Hepatic stellate cell (primary cell): Measurements from ENCODE around the gene CTDP1.
"Not testable (repeated sequence)": the region's sequence is repeated elsewhere in the genome, so short reads cannot be mapped to it uniquely, and the experiment has no call there.

Experiments
- DNase-seq: peaks from one replicate; pipeline ENCODE4 v3.0.0; 2011; ENCODE audit warnings: low spot score

CTDP1 gene

DNA sequence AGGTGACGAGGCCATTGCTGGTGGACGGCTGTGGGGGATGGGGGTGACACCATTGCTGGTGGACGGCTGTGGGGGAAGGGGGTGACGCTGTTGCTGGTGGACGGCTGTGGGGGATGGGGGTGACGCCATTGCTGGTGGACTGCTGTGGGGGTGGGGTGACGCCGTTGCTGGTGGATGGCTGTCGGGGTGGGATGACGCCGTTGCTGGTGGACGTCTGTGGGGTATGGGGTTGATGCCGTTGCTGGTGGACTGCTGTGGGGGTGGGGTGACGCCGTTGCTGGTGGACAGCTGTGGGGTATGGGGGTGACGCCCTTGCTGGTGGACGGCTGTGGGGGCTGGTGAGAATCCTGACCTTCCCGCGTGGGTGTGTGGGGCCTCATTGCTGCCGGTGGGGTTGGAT is 47.1 kb downstream of the CTDP1 start:
- DNase-seq, result no peak

DNA sequence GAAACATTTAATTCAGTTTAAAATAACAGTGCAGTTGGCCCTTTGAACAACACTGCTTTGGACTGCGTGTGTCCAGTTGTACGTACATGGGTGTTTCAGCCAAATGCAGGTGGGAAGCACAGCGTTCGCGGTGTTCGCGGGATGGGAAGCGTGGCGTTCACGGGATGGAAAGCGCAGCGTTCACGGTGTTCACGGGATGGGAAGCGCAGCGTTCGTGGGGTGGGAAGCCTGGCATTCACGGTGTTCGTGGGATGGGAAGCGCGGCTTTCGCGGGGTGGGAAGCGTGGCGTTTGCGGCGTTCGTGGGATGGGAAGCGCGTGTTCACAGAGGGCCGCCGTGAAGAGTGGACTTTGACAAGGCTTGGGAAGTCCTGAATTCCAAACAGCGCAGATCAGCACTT is 47.6 kb downstream of the CTDP1 start:
- no peak for DNase-seq

DNA sequence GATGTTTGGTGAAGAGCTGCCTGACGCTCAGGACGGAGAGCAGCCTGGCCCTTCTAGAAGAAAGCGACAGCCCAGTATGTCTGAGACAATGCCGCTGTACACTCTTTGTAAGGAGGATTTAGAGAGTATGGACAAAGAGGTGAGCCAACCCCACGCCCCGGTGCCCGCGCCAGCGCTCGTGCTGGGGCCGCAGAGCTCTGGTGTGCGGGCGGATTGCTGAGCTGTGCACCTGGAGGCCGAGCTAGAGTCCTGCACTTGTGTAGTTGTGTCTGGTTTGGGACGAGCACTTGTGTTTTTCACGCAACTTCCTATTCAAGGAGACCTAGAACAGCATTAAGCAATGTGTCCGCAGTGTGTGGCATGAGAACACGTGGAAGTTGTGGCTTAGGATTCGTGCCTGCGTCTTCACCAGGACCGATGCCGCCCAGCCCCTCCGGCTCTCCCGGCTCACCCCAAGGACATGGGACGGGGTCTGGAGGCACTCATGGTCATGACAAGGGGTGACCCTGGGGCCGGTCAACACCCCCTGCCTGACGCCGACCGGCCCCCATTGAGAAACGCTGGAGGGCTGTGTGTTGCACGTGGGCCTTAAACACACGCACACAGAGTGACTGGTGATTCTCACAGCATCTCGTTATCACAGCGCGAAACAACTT is 49.5 kb downstream of the CTDP1 start:
- DNase-seq, result no peak

DNA sequence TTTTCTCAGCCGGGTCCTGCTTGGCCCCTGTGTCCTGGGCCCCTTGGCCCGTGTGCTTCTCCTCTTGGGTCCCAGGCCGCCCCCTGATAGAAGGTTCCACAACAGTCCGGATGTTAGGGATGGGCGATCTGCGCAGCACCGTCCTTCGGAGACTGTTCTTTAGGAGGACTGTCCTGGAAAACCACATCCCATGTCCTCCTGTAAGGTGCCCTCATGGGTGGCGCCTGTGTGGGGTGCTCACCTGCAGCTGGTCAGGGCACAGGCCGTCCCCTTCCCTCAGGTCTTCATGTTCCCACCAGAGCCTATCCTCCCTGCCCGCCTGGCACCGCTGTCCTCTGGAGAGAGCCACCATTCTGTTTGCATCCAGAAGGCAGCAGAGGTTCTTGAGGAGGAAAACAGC is 50.0 kb downstream of the CTDP1 start:
- no peak for DNase-seq

DNA sequence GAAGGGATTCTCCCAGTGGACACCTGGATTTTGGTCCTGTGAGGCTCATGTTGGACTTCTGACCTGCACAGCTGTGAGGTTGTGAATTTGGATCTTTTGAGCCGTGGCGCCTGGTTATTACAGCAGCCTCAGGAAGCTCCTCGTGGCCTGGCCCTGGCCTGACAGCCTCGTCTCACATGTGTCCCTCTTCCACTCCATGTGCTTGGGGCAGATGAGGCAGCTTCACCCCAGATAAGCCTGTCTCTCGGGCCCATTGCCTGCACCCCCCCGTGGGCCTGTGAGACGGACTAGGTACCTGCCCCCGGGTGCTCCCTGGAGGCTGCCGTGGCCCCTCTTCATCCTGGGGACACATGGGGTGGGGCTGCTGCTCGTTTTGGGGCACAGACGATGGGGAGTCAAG is 51.2 kb downstream of the CTDP1 start:
- no peak for DNase-seq

DNA sequence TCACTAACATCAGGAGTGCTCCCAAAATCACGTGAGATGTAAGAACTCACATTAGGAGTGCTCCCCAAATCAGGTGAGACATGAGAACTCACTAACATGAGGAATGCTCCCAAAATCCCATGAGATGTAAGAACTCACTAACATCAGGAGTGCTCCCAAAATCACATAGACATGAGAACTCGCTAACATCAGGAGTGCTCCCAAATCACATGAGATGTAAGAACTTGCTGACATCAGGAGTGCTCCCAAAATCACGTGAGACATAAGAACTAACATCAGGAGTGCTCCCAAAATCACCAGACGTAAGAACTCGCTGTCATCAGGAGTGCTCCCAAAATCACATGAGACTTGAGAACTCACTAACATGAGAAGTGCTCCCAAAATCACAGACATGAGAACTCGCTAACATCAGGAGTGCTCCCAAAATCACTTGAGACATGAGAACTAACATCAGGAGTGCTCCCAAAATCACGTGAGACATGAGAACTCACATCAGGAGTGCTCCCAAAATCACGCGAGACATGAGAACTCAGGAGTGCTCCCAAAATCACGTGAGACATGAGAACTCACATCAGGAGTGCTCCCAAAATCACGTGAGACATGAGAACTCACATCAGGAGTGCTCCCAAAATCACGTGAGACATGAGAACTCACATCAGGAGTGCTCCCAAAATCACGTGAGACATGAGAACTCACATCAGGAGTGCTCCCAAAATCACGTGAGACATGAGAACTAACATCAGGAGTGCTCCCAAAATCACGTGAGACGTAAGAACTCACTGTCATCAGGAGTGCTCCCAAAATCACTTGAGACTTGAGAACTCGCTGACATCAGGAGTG is 52.5 kb downstream of the CTDP1 start:
- not testable (repeated sequence) for DNase-seq

DNA sequence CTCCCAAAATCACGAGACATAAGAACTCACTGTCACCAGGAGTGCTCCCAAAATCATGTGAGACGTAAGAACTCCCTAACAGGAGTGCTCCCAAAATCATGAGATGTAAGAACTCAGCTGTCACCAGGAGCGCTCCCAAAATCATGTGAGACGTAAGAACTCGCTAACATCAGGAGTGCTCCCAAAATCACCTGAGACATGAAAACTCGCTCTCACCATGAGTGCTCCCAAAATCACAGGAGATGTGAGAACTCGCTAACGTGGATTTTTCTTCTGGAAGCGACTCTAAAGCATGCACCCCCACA is 53.1 kb downstream of the CTDP1 start:
- no peak for DNase-seq

DNA sequence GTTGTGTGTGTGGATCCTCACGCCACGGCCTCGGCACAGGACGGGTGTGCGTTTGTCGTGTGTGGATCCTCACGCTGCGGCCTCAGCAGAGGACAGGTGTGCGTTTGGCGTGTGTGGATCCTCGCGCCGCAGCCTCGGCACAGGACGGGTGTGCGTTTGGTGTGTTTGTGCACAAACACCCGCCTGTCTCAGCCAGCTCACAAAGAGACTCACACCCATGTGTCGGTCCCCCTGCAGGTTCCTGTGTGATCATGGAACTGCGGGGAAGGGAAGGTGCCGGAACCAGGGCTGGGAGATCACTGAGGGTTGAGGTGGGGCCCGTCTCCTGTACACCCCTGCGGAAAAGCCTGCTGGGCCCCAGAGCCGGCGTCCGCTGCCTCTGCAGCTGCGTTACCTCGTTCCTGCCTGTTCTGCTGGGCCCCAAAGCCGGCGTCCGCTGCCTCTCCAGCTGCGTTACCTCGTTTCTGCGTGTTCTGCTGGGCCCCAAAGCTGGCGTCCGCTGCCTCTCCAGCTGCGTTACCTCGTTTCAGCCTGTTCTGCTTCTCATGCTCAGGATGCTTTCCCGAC is 53.6 kb downstream of the CTDP1 start:
- DNase-seq, result no peak

DNA sequence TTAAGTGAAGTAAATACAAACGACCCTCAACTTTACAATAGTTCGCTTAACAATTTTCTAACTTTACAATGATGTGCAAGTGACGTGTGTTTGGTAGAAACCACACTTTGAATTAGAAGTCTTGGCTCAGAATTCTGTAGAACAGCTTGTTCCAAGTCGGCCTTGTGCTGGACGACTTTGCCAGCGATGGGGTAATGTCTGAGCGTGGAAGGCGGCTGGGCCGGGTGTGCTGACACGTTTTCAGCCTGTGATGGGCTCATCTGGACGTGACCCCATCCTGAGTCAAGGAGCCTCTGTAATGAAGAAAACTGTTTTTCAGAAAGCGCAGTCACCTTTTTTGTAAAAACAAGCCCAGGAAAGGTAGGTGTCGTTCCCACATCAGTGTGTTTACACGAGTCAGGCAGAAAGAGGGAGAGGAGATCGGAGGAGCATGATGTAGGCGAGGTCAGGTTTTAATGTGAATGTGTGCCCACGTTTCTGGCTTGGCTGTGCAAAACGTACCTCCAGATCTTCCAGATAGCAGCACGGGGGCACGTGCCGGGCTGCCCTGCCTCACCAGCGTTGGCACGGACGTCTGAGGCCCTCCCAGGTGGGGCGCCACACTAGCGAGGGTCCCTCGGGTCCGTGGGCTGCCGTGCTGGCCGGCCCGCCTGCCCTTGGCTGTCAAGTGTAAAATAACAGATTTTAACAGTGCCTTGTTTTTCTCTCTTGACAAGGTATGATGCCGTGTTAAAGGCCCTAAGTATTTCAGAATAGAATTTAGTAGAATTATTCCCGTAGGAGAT is 54.6 kb downstream of the CTDP1 start:
- DNase-seq, result no peak

DNA sequence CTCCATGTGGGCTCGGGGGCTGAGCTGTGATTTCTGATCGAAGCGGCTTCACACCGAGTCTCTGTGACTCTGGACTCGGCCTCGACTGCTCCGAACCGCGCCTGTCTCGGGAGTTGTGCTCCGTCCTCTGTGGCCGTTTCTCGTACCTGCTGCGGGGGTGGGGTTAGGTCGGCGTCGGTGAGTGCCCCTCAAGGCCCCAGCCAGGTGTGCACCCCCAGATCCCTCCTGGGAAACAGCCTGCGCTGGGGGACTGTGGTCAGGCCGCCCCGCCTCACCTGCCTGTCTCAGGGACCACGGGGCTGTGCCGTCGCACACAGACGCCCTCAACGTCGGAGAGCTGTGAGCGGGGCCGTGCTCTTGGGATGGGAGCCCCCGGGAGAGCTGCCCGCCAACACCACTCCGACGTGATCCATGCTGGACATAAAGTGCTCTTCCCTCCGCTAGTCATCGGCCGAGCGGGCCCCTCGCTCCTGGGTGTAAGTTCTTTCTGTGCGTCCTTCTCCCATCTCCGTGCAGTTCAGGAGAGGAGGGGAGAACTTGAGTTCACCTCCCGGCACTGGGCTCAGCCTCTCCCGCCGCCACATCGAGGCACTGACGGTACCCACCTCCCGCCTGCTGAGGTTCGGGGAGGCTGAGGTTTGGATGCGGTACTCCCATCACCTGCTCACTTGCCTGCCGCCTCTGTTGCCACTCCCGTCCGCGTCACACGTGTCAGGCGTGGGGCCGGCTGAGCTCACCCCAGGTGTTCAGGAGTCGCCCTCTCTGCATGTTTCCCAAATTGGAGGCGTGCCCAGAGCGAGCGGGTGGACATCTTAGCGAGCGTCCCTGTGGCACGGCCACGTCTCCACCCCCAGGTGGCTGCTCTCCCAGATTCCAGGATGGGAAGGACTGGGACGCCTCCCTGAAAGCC is 55.7 kb downstream of the CTDP1 start:
- DNase-seq, result no peak

DNA sequence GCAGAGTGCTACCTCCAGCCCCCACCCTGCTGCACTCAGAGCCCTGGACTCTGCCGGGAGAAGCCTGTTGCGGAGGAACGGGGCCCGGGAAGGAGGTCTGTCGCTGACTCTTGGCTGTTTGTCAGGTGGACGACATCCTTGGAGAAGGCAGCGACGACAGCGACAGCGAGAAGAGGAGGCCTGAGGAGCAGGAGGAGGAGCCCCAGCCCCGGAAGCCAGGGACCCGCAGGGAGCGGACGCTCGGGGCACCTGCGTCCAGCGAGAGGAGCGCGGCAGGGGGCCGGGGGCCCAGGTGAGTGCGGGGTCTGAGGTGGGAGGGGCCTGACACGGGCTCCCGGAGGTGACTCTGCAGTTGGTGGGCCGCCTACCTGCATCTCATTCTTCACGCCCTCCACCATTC is 56.6 kb downstream of the CTDP1 start:
- no peak for DNase-seq

DNA sequence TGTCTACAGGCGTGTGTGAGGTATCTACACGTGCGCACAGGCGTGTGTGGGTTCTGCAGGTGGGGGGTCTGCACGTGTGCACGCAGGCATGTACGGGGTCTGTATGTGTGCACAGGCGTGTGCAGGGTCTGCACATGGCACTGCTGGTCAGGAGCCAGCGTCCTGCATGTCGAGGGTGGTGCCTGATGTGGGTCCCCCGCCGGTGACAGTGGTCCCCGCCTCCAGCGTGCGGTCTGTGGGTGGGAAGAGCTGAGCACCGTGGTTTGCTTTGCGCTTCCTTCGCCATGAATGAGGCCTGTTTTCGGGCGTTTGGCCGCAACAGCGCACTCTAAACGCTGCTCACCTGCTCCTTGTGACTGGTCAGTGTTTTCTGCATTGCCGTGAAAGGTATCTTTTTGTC is 57.2 kb downstream of the CTDP1 start:
- no peak for DNase-seq

DNA sequence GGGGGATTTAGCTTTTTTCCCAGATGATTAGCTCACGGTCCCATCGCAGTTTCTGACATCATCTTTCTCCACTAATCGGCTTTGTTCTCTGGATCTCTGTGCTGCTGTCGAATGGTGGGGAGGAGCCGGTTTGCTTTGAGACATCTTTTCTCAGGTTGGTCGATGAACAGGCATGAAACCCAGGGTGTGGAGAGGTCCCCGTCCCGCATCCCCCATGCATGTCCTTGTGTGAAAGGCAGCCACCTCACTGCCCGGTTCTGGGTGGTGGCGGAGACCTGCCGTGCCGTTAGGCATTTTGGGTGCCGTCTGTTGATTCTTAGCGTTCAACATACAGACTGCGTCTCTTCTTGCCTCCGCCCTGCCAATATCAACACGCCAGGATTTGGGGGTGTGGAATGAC is 57.8 kb downstream of the CTDP1 start:
- DNase-seq, result no peak

DNA sequence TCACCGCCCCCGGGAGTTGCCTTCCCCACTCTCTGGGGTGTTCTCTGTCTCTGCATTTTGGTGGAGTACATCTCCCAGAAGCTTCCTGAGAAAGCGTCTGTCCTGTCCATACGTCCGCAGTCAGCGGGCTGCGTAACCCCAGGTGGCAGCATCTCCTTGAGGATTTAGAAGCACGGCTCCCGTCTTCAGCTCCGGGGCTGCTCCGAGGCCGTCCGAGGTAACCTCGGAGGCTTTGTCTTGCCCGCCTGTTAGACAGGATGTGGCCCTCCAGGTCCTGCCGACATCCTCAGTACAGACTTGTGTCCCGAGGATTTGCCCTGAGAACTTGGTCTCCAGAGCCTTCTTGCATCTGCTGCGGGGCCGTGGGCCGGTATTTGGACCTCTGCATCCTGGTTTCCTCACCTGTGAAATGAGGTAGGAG is 58.4 kb downstream of the CTDP1 start:
- DNase-seq, result no peak

DNA sequence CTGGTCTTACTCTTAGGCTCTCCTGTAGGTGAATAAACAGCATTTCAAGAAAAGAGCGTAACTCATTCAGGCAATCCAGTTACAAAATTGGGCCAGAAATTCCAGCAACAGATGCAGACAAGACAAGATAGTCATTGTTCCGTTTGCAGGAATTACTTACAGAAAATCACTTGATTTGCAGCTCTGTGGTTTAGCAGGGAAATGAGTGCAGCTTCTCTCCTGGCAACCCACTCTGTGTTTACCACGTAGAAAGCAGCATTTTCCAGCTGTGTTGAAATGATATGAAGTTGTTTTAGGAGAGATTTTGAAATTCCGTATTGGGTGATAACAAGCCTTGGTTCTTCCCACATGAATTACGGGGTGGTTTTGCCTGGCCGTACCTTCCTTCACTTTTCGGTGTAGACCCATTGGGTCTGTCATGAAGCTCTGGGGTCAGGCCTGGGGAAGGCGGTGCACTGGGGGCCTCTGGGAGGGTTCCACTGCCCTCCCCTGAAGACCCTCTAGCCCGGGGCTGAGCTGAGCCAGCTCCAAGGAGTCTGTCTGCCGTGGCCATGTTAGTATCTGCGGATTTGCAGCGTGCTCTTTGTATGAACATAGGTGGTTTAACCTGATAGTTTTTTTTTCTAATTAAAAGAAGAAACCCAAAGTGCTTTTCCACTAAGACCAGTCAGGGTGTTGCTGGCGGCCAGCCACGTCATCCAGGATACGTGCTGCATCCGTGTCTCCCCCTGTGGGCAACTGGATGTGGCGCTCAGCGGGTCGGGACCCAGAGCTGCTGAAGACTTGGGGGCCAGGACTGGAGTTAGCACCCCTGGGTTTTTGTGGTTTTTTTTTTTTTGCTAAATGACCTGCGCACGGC is 59.2 kb downstream of the CTDP1 start:
- no peak for DNase-seq

DNA sequence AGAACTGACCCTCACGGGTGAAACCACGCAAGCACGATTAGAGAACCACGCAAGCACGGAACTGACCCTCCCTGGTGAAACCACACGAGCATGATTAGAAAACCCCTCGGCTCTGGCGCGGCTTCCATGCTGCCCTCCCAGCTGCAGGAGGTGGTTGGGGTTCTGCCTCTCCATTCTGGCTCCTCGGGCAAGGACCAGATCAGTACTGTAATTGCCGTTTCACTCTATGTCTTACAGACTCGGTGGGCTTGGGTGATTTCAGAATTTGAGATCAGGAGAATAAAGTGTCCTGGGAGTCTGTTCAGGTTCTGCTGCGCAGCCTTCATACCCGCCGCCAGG is 59.8 kb downstream of the CTDP1 start:
- DNase-seq, result no peak

DNA sequence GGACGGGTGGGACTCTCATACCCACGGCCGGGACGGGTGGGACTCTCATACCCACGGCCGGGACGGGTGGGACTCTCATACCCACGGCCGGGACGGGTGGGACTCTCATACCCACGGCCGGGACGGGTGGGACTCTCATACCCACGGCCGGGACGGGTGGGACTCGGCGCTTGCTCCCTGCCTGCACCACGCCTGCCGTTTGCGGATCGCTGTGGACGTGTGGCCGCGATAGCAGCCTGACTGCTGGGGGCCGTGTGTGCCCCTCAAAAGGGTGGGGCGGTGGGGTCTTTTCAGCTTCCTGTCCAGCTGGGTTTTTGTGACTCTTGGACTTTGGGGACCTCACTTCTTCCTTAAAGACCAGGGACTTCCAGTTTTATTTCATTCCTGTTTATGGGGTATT is 60.4 kb downstream of the CTDP1 start:
- DNase-seq, result not testable (repeated sequence)

DNA sequence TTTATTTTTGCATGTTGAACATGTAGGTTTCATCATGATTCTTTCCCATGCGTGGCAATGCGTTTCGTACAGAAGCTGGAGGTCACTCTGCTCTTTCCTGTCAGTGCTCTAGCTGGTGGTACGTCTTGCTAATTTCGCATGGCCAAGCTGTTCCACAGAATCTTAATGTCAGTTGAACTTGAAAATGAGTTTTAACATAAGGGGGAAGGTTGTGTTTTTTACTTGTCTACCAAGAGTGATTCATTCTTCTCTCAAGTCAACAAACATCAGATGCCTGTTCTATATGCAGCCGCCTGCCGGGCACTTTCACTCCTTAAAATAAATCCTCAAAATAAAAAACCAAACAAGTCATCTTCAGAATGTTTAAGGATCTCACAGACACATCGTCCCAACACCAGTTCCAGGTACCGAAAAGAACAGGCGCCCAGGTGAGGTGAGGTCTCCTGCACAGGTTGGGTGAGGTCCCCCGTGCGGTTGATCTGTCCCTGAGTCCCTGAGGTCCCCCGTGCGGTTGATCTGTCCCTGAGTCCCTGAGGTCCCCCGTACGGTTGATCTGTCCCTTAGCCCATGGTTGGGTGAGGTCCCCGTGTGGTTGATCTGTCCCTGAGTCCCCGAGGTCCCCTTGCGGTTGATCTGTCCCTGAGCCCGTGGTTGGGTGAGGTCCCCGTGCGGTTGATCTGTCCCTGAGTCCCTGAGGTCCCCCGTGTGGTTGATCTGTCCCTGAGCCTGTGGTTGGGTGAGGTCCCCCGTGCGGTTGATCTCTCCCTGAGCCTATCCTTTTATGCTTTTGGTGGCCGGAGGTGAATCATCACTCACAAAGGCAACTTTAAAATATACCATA is 61.1 kb downstream of the CTDP1 start:
- DNase-seq, result no peak

DNA sequence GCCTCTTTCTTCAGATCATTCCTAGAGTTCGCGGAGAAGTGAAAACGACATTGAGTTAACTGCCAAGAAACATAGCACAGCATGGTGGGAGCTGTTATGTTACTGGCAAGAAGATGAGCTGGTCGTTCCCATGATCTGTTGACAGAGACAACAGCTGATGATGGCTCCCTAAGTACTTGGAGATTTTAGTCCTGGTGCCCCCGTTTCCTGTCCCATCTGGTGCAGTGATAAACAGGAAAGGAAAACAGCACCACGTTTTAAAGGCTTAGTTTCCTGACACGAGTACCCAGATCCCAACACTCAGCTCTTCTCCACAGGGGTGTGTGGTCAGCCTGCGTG is 61.7 kb downstream of the CTDP1 start:
- no peak for DNase-seq

DNA sequence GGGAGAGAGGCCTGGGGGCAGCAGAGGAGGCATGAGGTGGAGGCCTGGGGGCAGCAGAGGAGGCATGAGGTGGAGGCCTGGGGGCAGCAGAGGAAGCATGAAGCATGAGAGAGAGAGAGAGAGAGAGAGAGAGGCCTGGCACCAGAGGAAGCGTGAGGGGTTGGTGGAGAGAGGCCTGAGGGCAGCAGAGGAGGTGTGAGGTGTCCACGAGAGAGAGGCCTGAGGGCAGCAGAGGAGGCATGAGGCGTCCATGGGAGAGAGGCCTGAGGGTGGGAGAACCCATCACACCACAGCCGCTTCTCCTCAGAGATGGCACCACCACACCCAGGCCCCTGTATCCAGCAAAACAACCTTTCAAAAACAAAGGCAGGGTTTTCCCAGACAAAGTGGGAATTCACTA is 62.5 kb downstream of the CTDP1 start:
- no peak for DNase-seq
